SK-N-MC (cell line): ENCODE data around the gene DLGAP1.

Experiments used
- EZH2 ChIP-seq: fragments of 200-600 bp; sonication (generic); IDR thresholded peaks from one replicate; pipeline ENCODE4 v1.6.1; 2017; ENCODE audit warnings: antibody characterized with exemption
- FOXP2 ChIP-seq: optimal IDR thresholded peaks from 2 replicates; pipeline ENCODE3; 2011; ENCODE audit warnings: mild to moderate bottlenecking, moderate library complexity; ENCODE audit not compliant: insufficient read depth; ENCODE audit errors: extremely low read length, control extremely low read depth
- POLR2AphosphoS5 ChIP-seq: IDR thresholded peaks from 2 replicates; pipeline ENCODE4 v1.6.1; 2012; ENCODE audit warnings: mild to moderate bottlenecking, low read depth, low read length, borderline replicate concordance

DNA sequence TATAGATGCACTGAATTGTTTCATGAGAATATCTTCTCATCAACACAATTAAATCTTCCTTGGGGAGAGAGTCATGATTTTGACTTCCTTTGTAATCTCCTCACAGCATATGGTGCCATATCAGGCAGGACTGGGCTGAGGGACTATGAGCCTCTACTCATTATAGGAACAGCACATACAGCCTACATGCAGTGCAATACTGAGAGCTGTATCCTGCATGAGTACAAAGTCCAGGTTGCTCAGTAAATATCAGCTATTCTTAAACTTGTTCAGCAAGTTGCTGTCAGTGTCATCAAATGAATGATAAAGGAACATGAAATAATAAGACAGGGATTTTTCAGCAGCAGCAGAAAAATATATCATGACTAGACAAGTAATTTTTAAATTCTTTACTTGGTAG is 10.8 kb downstream of the DLGAP1 start:
- TF ChIP-seq EZH2 (no peak), POLR2AphosphoS5 (no peak), FOXP2 (no peak)
